NCI-H2196 (cell line): ENCODE data around the gene FGF14.

Experiments used
- DNase-seq: peaks from one replicate; lab custom pipeline; 2025; ENCODE audit not compliant: unreplicated experiment; lab: John Stamatoyannopoulos, UW

The FGF14 gene

GRCh38 chr13:101698400-101698799 lies 703.4 kb downstream of the FGF14 start:
- no peak for DNase-seq

- no peak for DNase-seq
Observed at GRCh38 chr13:101697745-101698144, 704.1 kb downstream of the FGF14 start.

DNA sequence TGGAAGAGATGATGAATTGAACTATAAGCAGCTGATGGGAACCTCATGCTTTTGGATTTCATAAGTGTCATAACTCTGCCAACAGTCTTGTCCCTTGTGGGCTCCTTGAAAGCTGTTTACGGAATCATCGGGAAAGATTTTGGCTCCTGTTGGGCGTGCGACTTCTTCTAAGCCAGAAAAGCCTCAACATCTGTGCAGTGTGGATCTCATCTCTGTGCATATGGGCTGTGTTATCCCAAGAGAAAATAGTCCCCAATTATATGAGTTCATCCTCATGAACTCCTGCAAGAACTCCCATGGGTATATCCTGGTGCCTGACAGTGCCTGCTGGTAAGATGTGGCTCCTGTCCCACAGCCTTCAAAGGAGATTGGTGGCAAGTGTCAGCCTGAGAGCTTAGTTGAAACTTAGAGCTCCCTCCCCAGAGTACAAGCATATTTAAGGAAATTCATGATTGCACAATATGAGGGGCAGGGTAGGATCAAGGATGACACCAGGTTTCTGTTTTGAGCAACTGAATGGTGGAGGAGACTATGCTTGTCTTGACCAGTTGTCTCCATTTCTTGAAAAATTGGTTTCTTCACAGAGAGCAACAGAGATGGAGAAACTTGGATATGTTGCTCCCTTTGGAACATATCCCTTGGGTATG lies 705.9 kb downstream of the FGF14 start:
- DNase-seq: no peak

GRCh38 chr13:101691341-101691860 lies 710.4 kb downstream of the FGF14 start:
- no peak for DNase-seq

DNA sequence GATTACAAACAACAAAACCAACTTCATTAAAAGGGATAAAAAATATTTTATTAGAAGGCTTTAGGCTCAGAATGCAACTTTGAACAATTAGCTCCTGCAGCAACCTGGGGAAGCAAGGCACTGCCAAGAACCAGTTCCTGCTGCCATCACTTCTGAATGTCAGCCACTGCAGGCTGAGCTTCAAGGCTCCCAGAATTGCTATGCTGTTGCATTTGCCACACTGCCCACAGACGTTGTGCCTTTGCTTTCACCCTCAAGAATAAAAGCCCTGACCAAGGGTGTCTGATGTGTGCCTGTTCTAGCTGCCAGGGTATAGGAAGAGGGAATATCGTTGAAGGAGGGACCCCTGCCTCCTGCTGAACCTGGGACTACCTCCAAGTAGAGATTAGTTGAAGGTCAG lies 711.0 kb downstream of the FGF14 start:
- no peak for DNase-seq

DNA sequence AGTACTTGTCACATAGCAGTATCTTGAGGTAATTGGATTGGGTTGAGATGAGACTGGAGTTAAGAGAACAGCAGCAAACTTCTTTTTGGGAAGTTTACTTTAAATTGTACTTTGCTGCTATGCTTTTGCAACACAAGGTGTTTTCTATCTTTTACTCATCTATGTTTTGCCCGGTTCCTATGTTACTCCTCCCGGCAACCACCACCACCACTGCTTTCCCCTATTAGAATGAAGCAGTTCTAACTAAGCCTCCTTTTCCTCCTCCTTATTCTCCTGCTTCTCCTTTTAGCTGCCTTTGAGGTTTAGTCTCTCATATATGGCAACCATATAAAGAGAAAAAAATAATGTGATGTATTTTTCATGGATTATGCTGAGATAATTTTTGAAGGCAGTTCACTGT lies 715.8 kb downstream of the FGF14 start:
- DNase-seq: no peak

DNA sequence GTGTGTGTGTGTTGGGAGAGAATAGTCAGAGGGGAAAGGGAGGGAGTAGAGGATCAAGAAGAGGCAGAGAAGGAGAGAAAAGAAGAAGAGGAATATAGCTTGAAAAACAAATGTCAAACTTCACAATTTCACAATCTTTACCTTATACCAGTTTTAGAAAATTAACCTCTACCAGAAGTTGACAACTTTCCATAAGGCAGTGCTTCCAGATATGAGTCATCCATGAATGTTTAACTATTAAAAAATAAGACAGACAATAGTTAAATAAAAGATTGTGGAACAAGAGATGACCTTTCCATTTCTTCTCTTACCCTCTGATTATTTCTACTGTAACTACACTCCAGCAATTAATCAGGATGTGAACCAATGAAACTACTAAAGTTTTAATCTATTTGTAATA lies 720.0 kb downstream of the FGF14 start:
- no peak for DNase-seq

- no peak for DNase-seq
Observed at GRCh38 chr13:101673360-101674105, 728.3 kb downstream of the FGF14 start.

DNA sequence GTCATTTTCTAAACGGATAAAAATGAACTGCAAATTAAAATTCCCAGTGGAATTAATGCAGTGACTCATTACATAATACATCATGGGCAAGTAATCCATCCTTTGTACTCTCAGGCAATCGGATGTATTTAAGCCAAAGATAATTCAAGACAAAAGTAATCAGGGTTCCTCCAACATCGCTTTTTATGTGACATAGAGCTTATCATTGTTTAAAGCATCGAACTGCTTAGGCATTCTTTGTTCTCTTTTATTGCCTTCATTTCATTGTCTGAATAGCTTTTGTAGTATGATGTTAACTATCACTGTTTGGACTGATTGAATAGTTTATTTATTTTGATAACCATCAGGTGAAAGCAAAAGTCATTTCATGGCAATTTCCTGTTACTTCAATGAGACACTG lies 740.0 kb downstream of the FGF14 start:
- DNase-seq: no peak
